Immature natural killer cell (primary cell): Measurements from ENCODE around the gene EML6. TPM values are rescaled to one million over a fixed set of nuclear protein-coding genes. Genes with fewer than 3 reads are reported as not detected.

ENCODE experiments used
- DNase-seq, 3 donors: peaks; one replicate each; pipeline ENCODE4 v3.0.0; 2022; ENCODE audit warnings: mixed read lengths in 1 of 3
- H3K27ac Mint-ChIP-seq, 6 donors: one replicate each; pipeline ENCODE4 v1.8.0; 2020; ENCODE audit warnings: mixed read lengths in 6 of 6, mild to moderate bottlenecking in 5 of 6, inconsistent platforms in 4 of 6, moderate library complexity in 3 of 6
- H3K27me3 Mint-ChIP-seq, 3 donors: one replicate each; pipeline ENCODE4 v1.8.0; 2020 to 2021; ENCODE audit warnings: low read depth in 3 of 3, mild to moderate bottlenecking in 3 of 3, mixed read lengths in 3 of 3, moderate library complexity in 3 of 3, inconsistent platforms in 1 of 3
- H3K36me3 Mint-ChIP-seq, 3 donors: one replicate each; pipeline ENCODE4 v1.8.0; 2020; ENCODE audit warnings: mixed read lengths in 3 of 3, inconsistent platforms in 2 of 3, mild to moderate bottlenecking in 2 of 3
- H3K4me1 Mint-ChIP-seq, 2 donors: one replicate each; pipeline ENCODE4 v1.8.0; 2020; ENCODE audit warnings: inconsistent platforms in 2 of 2, mild to moderate bottlenecking in 2 of 2, mixed read lengths in 2 of 2, moderate library complexity in 1 of 2
- H3K4me3 Mint-ChIP-seq, 5 donors: one replicate each; pipeline ENCODE4 v1.8.0; 2020; ENCODE audit warnings: mild to moderate bottlenecking in 5 of 5, mixed read lengths in 5 of 5, inconsistent platforms in 3 of 5, moderate library complexity in 3 of 5
- H3K9me3 Mint-ChIP-seq, 6 donors: one replicate each; pipeline ENCODE4 v1.8.0; 2020; ENCODE audit warnings: mild to moderate bottlenecking in 6 of 6, mixed read lengths in 6 of 6, inconsistent platforms in 4 of 6, moderate library complexity in 3 of 6
- polyA plus RNA-seq, 3 donors: library from polyadenylated mRNA; unstranded; fragments of 300-500 nt; fragmentation: Illumina TruSeq; gene quantifications; one replicate each; pipeline ENCODE4 v1.2.3, GENCODE V29; 2021

Gene EML6
- polyA plus RNA-seq, 3 donors from 2014 or later: 0.02 TPM; not detected in 2

- H3K36me3 Mint-ChIP-seq: peaks cover 0 to 9% (median 6%) of the 10 kb centered on the region in 3 donors
- no peak overlapping the region for H3K4me3 Mint-ChIP-seq
- H3K4me1 Mint-ChIP-seq: no peaks in the 10 kb centered on the region
- H3K27me3 Mint-ChIP-seq: peaks cover 0 to 8% (median 6%) of the 10 kb centered on the region in 3 donors
- H3K27ac Mint-ChIP-seq: no peak overlapping the region
- DNase-seq: no peak
- peaks cover 4 to 25% (median 13%) of the 10 kb centered on the region in 6 donors for H3K9me3 Mint-ChIP-seq
These were observed 49.1 kb downstream of the EML6 start for GRCh38 chr2:54772531-54772930.

DNA sequence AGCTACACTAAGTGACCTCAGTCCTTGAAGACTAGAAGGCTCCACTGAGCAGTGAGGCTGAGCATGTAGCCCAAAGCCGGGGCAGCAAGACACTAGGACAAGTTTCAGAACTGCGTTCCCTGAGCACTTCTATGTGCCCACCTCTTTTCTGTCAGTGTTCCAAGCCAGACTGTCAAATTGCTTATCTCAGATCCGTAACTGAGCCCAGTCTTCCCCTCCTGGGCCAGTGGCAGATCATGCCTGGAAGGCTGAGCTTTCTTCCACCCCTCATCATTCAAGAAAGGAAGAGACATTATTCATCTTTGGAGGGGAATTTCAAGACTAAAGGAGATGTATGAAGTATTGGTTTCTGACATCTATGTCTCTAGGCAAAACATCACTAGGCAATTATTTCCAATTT is 49.8 kb downstream of the EML6 start:
- Mint-ChIP-seq H3K27ac (no peak overlapping the region), H3K4me3 (no peak overlapping the region), H3K9me3 (peaks cover 4 to 25% (median 13%) of the 10 kb centered on the region in 6 donors), H3K4me1 (no peaks in the 10 kb centered on the region), H3K27me3 (peaks cover 0 to 8% (median 8%) of the 10 kb centered on the region in 3 donors), H3K36me3 (peaks cover 0 to 9% (median 6%) of the 10 kb centered on the region in 3 donors)
- no peak for DNase-seq

DNA sequence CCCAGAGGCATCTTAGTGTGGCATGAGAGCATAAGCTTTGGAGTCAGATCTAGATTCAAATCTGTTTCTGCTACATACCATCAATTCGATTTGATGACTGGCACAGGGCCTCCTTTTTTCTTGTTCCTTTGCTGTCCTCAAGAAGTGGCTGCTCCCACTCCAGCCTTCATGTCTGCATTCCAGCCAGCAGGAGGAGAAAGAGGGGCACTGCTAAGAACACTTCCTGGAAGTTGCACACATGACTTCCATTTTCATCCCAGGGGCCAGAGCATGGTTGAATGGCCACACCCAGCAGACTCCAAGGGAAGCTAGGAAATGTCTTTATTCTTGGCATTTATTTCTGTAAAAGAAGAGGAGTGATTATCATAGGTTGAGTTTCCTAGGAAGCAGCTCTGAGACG is 50.4 kb downstream of the EML6 start:
- H3K9me3 Mint-ChIP-seq: peaks cover 4 to 25% (median 13%) of the 10 kb centered on the region in 6 donors

DNA sequence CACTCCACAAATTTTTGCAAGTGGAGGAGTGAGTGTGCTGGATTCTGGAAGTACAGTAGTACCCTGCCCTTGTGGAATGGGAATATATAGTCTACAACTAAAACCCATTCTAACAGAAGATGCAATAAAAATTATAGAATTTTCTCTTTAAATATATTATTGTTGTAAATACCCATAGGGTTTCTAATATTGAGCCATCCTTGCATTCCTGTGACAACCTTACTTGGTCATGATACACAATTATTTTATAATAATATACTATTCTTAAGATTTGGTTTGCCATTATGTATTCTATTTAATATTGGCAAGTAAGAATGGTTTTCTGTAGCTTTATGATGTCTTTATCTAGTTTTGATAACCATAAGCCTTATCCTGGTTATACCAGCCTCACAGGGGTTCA is 52.2 kb downstream of the EML6 start:
- H3K36me3 Mint-ChIP-seq: peaks cover 0 to 9% (median 6%) of the 10 kb centered on the region in 3 donors
- no peak for DNase-seq
- H3K4me1 Mint-ChIP-seq: no peaks in the 10 kb centered on the region
- H3K27ac Mint-ChIP-seq: no peak overlapping the region
- peaks cover 4 to 25% (median 13%) of the 10 kb centered on the region in 6 donors for H3K9me3 Mint-ChIP-seq
- peaks cover 0 to 12% (median 8%) of the 10 kb centered on the region in 3 donors for H3K27me3 Mint-ChIP-seq
- H3K4me3 Mint-ChIP-seq: no peak overlapping the region

More for the DNA sequence above, 50.4 kb downstream of the EML6 start:
- no peaks in the 10 kb centered on the region for H3K4me1 Mint-ChIP-seq
- no peak overlapping the region for H3K4me3 Mint-ChIP-seq
- no peak for DNase-seq
- H3K36me3 Mint-ChIP-seq: peaks cover 0 to 9% (median 6%) of the 10 kb centered on the region in 3 donors
- H3K27me3 Mint-ChIP-seq: peaks cover 0 to 11% (median 8%) of the 10 kb centered on the region in 3 donors
- no peak overlapping the region for H3K27ac Mint-ChIP-seq

DNA sequence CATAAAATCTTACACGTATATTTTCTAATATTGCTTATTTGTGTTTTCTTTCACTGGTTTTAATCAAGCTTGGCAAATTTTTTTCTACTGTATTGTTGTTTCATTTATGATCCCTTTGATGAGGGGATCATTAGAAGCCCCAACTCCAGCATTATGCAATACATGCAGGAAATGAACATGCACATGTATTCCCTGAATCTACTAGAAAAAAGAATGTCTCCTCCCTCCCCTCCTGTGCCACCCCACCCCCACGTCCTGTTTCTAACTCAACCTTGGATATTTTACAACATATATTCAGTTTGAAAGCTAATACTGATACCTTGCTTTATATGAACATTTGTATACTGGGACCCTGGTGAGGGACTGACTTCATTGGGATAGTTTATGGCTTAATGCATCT is 53.0 kb downstream of the EML6 start:
- H3K27me3 Mint-ChIP-seq: peaks cover 0 to 11% (median 8%) of the 10 kb centered on the region in 3 donors
- no peaks in the 10 kb centered on the region for H3K4me1 Mint-ChIP-seq

GRCh38 chr2:54783349-54783748 is 59.9 kb downstream of the EML6 start:
- H3K9me3 Mint-ChIP-seq: no peaks in the 10 kb centered on the region
- H3K4me3 Mint-ChIP-seq: no peak overlapping the region
- DNase-seq: no peak
- H3K27ac Mint-ChIP-seq: no peak overlapping the region
- peaks cover 1 to 4% (median 1%) of the 10 kb centered on the region in 3 donors for H3K27me3 Mint-ChIP-seq
- H3K4me1 Mint-ChIP-seq: no peaks in the 10 kb centered on the region
- no peaks in the 10 kb centered on the region for H3K36me3 Mint-ChIP-seq

More for the DNA sequence above, 53.0 kb downstream of the EML6 start:
- no peak overlapping the region for H3K4me3 Mint-ChIP-seq
- H3K9me3 Mint-ChIP-seq: peaks cover 4 to 25% (median 13%) of the 10 kb centered on the region in 6 donors
- DNase-seq: no peak
- peaks cover 0 to 9% (median 6%) of the 10 kb centered on the region in 3 donors for H3K36me3 Mint-ChIP-seq
- H3K27ac Mint-ChIP-seq: no peak overlapping the region

DNA sequence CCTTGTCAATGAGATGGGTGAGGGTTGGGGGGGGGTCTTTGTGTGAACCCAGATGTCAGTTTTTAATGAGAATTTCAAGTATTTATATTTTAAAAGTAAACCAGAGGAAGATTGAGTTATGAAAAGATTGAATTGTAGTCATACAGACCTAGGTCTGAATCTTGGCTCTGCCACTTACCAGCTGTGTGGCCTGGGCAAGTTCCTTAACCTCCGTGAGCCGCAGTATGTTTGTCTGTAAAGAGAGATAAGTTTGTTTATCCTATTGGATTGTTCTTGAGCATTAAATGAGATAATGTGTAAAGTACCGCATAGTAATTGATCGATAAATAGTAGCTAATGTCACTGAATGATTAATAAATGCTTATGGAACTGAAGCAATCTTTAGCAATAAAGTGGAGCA is 63.8 kb downstream of the EML6 start:
- Mint-ChIP-seq H3K36me3 (no peaks in the 10 kb centered on the region), H3K4me1 (no peaks in the 10 kb centered on the region), H3K27me3 (peaks cover 0 to 1% (median 1%) of the 10 kb centered on the region in 3 donors), H3K27ac (no peak overlapping the region), H3K9me3 (no peaks in the 10 kb centered on the region), H3K4me3 (no peak overlapping the region)
- DNase-seq: no peak

DNA sequence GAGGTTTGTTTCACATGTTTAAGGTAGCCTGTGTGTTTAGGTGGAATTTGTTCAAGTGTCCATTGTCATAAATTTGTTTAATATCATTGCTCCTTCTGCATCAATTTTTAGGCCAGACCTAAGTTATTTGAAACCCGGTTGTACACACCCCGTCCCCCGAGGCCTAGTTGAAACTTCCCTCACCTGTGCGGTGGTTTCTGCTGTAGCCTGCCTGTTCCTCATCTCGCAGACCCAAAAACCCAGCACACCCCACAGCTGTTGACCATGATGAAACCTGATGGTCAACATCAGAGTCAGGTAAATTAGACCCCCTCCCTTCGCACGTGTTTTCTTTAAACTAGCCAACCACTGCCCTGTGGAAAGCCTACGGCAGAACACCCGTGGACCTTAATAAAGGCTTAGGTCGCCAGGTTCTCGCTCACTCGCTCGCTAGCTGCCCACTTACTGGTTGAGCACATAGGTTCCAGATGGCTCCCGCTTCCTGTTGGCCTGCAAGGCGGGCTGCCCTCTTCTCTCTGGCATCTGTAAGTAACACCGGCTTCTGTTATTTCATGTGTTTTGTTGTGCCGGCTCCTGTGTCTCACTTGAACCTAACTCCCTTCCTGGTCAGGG is 64.4 kb downstream of the EML6 start:
- DNase-seq: no peak

GRCh38 chr2:54789878-54790277 is 66.4 kb downstream of the EML6 start:
- H3K36me3 Mint-ChIP-seq: no peaks in the 10 kb centered on the region
- H3K9me3 Mint-ChIP-seq: no peaks in the 10 kb centered on the region
- H3K4me3 Mint-ChIP-seq: no peak overlapping the region
- H3K27ac Mint-ChIP-seq: no peak overlapping the region
- no peak for DNase-seq
- H3K27me3 Mint-ChIP-seq: peaks cover 0 to 1% (median 1%) of the 10 kb centered on the region in 3 donors
- H3K4me1 Mint-ChIP-seq: no peaks in the 10 kb centered on the region

More for the DNA sequence above, 64.4 kb downstream of the EML6 start:
- Mint-ChIP-seq H3K36me3 (no peaks in the 10 kb centered on the region), H3K9me3 (no peaks in the 10 kb centered on the region), H3K4me1 (no peaks in the 10 kb centered on the region), H3K27ac (no peak overlapping the region), H3K4me3 (no peak overlapping the region), H3K27me3 (peaks cover 0 to 1% (median 1%) of the 10 kb centered on the region in 3 donors)

- Mint-ChIP-seq H3K36me3 (no peaks in the 10 kb centered on the region), H3K27ac (no peak overlapping the region), H3K9me3 (no peaks in the 10 kb centered on the region), H3K4me3 (no peak overlapping the region), H3K27me3 (peaks cover 1 to 2% (median 1%) of the 10 kb centered on the region in 3 donors), H3K4me1 (no peaks in the 10 kb centered on the region)
- no peak for DNase-seq
These were observed 68.4 kb downstream of the EML6 start for GRCh38 chr2:54791831-54792230.

- no peak for DNase-seq
- Mint-ChIP-seq H3K27me3 (peaks cover 0 to 2% (median 0%) of the 10 kb centered on the region in 3 donors), H3K27ac (no peak overlapping the region), H3K4me1 (no peaks in the 10 kb centered on the region), H3K36me3 (no peaks in the 10 kb centered on the region), H3K4me3 (no peak overlapping the region), H3K9me3 (no peaks in the 10 kb centered on the region)
These were observed 73.8 kb downstream of the EML6 start for GRCh38 chr2:54797307-54797706.

- no peak for DNase-seq
- peaks cover 0 to 4% (median 4%) of the 10 kb centered on the region in 3 donors for H3K36me3 Mint-ChIP-seq
- H3K27ac Mint-ChIP-seq: no peak overlapping the region
- H3K4me1 Mint-ChIP-seq: peaks cover 7 to 11% of the 10 kb centered on the region in 2 donors
- peaks cover 0 to 4% (median under 1%) of the 10 kb centered on the region in 3 donors for H3K27me3 Mint-ChIP-seq
- H3K9me3 Mint-ChIP-seq: peaks cover 0 to 5% (median 0%) of the 10 kb centered on the region in 6 donors
- no peak overlapping the region for H3K4me3 Mint-ChIP-seq
These were observed 77.9 kb downstream of the EML6 start for GRCh38 chr2:54801352-54801751.

GRCh38 chr2:54803783-54804751 is 80.6 kb downstream of the EML6 start:
- Mint-ChIP-seq H3K27ac (no peak overlapping the region), H3K9me3 (peaks cover 0 to 5% (median 0%) of the 10 kb centered on the region in 6 donors), H3K4me1 (peaks cover 7 to 11% of the 10 kb centered on the region in 2 donors), H3K27me3 (peaks cover 0 to 4% (median 1%) of the 10 kb centered on the region in 3 donors), H3K4me3 (no peak overlapping the region), H3K36me3 (peaks cover 0 to 4% (median 4%) of the 10 kb centered on the region in 3 donors)
- DNase-seq: no peak

DNA sequence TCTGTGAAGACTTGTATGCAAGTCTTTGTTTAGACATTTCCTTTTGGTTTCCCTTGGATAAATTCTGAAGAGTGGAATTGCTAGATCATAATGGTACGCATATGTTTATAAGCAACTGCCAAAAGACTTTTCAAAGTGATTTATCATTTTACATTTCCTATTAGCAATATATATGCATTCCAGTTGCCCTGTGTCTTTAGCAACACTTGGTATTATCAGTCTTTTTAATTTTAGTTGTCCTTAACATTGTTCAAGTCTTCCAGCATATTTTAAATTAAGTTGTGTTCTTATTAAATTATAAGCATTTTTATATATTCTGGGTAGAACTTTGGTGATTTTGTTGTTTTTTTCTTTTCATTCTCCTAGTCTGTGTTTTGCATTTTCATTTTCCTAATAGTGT is 81.8 kb downstream of the EML6 start:
- Mint-ChIP-seq H3K4me1 (peaks cover 7 to 11% of the 10 kb centered on the region in 2 donors), H3K27me3 (peaks cover 0 to 4% (median 4%) of the 10 kb centered on the region in 3 donors), H3K4me3 (no peak overlapping the region), H3K27ac (no peak overlapping the region), H3K36me3 (peaks cover 0 to 4% (median 4%) of the 10 kb centered on the region in 3 donors), H3K9me3 (peaks cover 0 to 5% (median 0%) of the 10 kb centered on the region in 6 donors)
- DNase-seq: no peak
